PFSK-1 (cell line): ENCODE measurements around the gene TNFRSF19.

Source experiments
- FOXP2 ChIP-seq: optimal IDR thresholded peaks from 2 replicates; pipeline ENCODE3; 2011; ENCODE audit warnings: borderline replicate concordance, control low read depth, inconsistent platforms; ENCODE audit not compliant: insufficient read depth; ENCODE audit errors: extremely low read length, extremely low read depth
- POLR2AphosphoS5 ChIP-seq: IDR thresholded peaks from 2 replicates; pipeline ENCODE4 v1.6.1; 2012; ENCODE audit warnings: low read depth, mild to moderate bottlenecking, control low read depth, low read length, moderate library complexity
- REST ChIP-seq, 2 experiments: IDR thresholded peaks; 2 replicates each; pipeline versions ENCODE4 v1.6.1 to v1.8.0; 2011 to 2012; ENCODE audit warnings: low read depth in 2 of 2, low read length in 2 of 2, control low read depth in 1 of 2, inconsistent platforms in 1 of 2, mild to moderate bottlenecking in 1 of 2, moderate library complexity in 1 of 2; ENCODE audit not compliant: insufficient read depth in 1 of 2
- SIN3A ChIP-seq: IDR thresholded peaks from 2 replicates; pipeline ENCODE4 v1.6.1; 2012; ENCODE audit warnings: mild to moderate bottlenecking, low read length, moderate library complexity, borderline replicate concordance; ENCODE audit not compliant: insufficient read depth
- TAF1 ChIP-seq: IDR thresholded peaks from 2 replicates; pipeline ENCODE4 v1.6.1; 2012; ENCODE audit warnings: low read length, control low read depth, borderline replicate concordance; ENCODE audit not compliant: insufficient read depth

TNFRSF19 gene

GRCh38 chr13:23628765-23629565, 58.8 kb downstream of the TNFRSF19 start:
- TF ChIP-seq TAF1 (no peak), POLR2AphosphoS5 (no peak), SIN3A (no peak), FOXP2 (no peak), REST (IDR thresholded peaks at IDR 0.05; ENCODE audit: insufficient read depth in 1 of 2, low read depth in 2 of 2, low read length in 2 of 2) (no peak)

- TF ChIP-seq FOXP2 (no peak), REST (IDR thresholded peaks at IDR 0.05; ENCODE audit: insufficient read depth in 1 of 2, low read depth in 2 of 2, low read length in 2 of 2) (no peak), POLR2AphosphoS5 (no peak), TAF1 (no peak), SIN3A (no peak)
Measured at GRCh38 chr13:23629566-23630272, 59.5 kb downstream of the TNFRSF19 start.

GRCh38 chr13:23630349-23631093, 60.3 kb downstream of the TNFRSF19 start:
- TF ChIP-seq POLR2AphosphoS5: no peak
- no peak for TF ChIP-seq FOXP2
- no peak for TF ChIP-seq REST (IDR thresholded peaks at IDR 0.05; ENCODE audit: insufficient read depth in 1 of 2, low read depth in 2 of 2, low read length in 2 of 2)
- no peak for TF ChIP-seq SIN3A
- no peak for TF ChIP-seq TAF1

- TF ChIP-seq SIN3A: no peak
- no peak for TF ChIP-seq POLR2AphosphoS5
- no peak for TF ChIP-seq FOXP2
- no peak for TF ChIP-seq TAF1
- no peak for TF ChIP-seq REST (IDR thresholded peaks at IDR 0.05; ENCODE audit: insufficient read depth in 1 of 2, low read depth in 2 of 2, low read length in 2 of 2)
Measured at GRCh38 chr13:23631311-23632047, 61.3 kb downstream of the TNFRSF19 start.
